SK-N-SH (cell line): Measurements from ENCODE around the gene WDR31. TPM values are rescaled to one million over a fixed set of nuclear protein-coding genes. Genes with fewer than 3 reads are reported as not detected.

Experiments used
- CTCF ChIA-PET: fragments of 300-600, 350-600 bp; formaldehyde crosslinking; extraction: SDS; loops from one replicate; lab custom pipeline; 2021; lab: Yijun Ruan, JAX
- POLR2A ChIA-PET: fragments of 350-600 bp; sonication (Branson Sonifier 250); formaldehyde crosslinking; extraction: SDS; loops from one replicate; lab custom pipeline; 2020; ENCODE audit warnings: antibody characterized with exemption, inconsistent platforms; lab: Yijun Ruan, JAX
- DNase-seq: peaks from one replicate; pipeline ENCODE4 v3.0.0; 2012
- H2AFZ ChIP-seq: fragments of 200-600 bp; sonication (generic); 2 replicates; pipeline ENCODE4 v1.8.1; 2016; ENCODE audit warnings: antibody characterized with exemption, mild to moderate bottlenecking, low read depth
- H3F3A ChIP-seq: fragments of 200-600 bp; sonication (generic); replicated peaks from 2 replicates; pipeline ENCODE3; 2016; ENCODE audit warnings: antibody characterized with exemption, mild to moderate bottlenecking; ENCODE audit not compliant: insufficient read depth
- H3K27ac ChIP-seq, 2 experiments: fragments of 200-500 bp in 1 of 2; fragments of 200-600 bp in 1 of 2; sonication (Bioruptor generic) in 1 of 2; sonication (generic), shearing (Covaris generic) in 1 of 2; 2 replicates each; pipeline versions ENCODE4 v1.5.1 to v1.6.1; 2014 to 2016; ENCODE audit warnings: low read depth in 2 of 2, inconsistent platforms in 1 of 2, low read length in 1 of 2, mild to moderate bottlenecking in 1 of 2, mixed read lengths in 1 of 2
- H3K27me3 ChIP-seq: fragments of 200-600 bp; sonication (generic), shearing (Covaris generic); 2 replicates; pipeline ENCODE4 v1.6.1; 2016; ENCODE audit warnings: mixed run types; ENCODE audit not compliant: insufficient read depth
- H3K36me3 ChIP-seq, 2 experiments: fragments of 200-500 bp in 1 of 2; fragments of 200-600 bp in 1 of 2; sonication (Bioruptor generic) in 1 of 2; sonication (generic) in 1 of 2; replicated peaks in 1 of 2; 2 replicates each; pipeline versions ENCODE3 to v1.5.1; 2014 to 2016; ENCODE audit warnings: low read length in 1 of 2, mild to moderate bottlenecking in 1 of 2; ENCODE audit not compliant: insufficient read depth in 2 of 2, control insufficient read depth in 1 of 2
- H3K4me1 ChIP-seq, 2 experiments: fragments of 200-500 bp in 1 of 2; fragments of 200-600 bp in 1 of 2; sonication (Bioruptor generic) in 1 of 2; sonication (generic), shearing (Covaris generic) in 1 of 2; 2 replicates each; pipeline versions ENCODE4 v1.5.1 to v1.6.1; 2014 to 2016; ENCODE audit warnings: low read depth in 1 of 2, low read length in 1 of 2, mixed run types in 1 of 2; ENCODE audit not compliant: insufficient read depth in 2 of 2, control insufficient read depth in 1 of 2
- H3K4me2 ChIP-seq: fragments of 200-600 bp; sonication (generic), shearing (Covaris generic); 2 replicates; pipeline ENCODE4 v1.6.1; 2017; ENCODE audit warnings: mixed run types
- H3K4me3 ChIP-seq, 2 experiments: fragments of 200-500 bp in 1 of 2; fragments of 200-600 bp in 1 of 2; sonication (Bioruptor generic) in 1 of 2; sonication (generic), shearing (Covaris generic) in 1 of 2; 2 replicates each; pipeline versions ENCODE4 v1.5.1 to v1.8.1; 2014 to 2016; ENCODE audit warnings: low read depth in 2 of 2, inconsistent platforms in 1 of 2, low read length in 1 of 2, mild to moderate bottlenecking in 1 of 2, mixed read lengths in 1 of 2, moderate library complexity in 1 of 2
- H3K79me2 ChIP-seq: fragments of 200-600 bp; sonication (generic); 2 replicates; pipeline ENCODE4 v1.8.1; 2017; ENCODE audit warnings: mild to moderate bottlenecking; ENCODE audit not compliant: insufficient read depth
- H3K9ac ChIP-seq: fragments of 200-600 bp; sonication (generic); 2 replicates; pipeline ENCODE4 v1.6.1; 2017; ENCODE audit warnings: mixed run types
- H3K9me2 ChIP-seq: fragments of 200-600 bp; sonication (generic); 2 replicates; pipeline ENCODE4 v1.6.1; 2017; ENCODE audit warnings: mixed run types
- H3K9me3 ChIP-seq: fragments of 200-600 bp; sonication (generic); 2 replicates; pipeline ENCODE4 v1.6.1; 2017; ENCODE audit warnings: mixed run types, mild to moderate bottlenecking, moderate library complexity
- H4K20me1 ChIP-seq: fragments of 200-600 bp; sonication (generic); 2 replicates; pipeline ENCODE4 v1.6.1; 2017; ENCODE audit warnings: mild to moderate bottlenecking, mixed run types; ENCODE audit not compliant: insufficient read depth
- EP300 ChIP-seq, 2 experiments: IDR thresholded peaks; 2 replicates each; pipeline versions ENCODE4 v1.4.0 to v1.6.1; 2012; ENCODE audit warnings: borderline replicate concordance in 1 of 2, low read depth in 1 of 2, low read length in 1 of 2
- EZH2phosphoT487 ChIP-seq: fragments of 200-600 bp; sonication (generic); IDR thresholded peaks from 2 replicates; pipeline ENCODE4 v1.6.1; 2017; ENCODE audit warnings: low read depth, mixed run types, mild to moderate bottlenecking, antibody characterized with exemption, moderate library complexity, borderline replicate concordance
- FOXJ3 ChIP-seq: sonication (generic); formaldehyde crosslinking; IDR thresholded peaks from 2 replicates; pipeline ENCODE4 v1.5.1; 2020; ENCODE audit warnings: mild to moderate bottlenecking, missing genetic modification reagents
- FOXM1 ChIP-seq: IDR thresholded peaks from 2 replicates; pipeline ENCODE4 v1.4.0; 2012; ENCODE audit warnings: low read depth, mild to moderate bottlenecking
- GATA2 ChIP-seq: sonication (generic); formaldehyde crosslinking; IDR thresholded peaks from 2 replicates; pipeline ENCODE4 v1.5.0; 2020; ENCODE audit warnings: mild to moderate bottlenecking, missing genetic modification reagents
- MXI1 ChIP-seq: IDR thresholded peaks from 2 replicates; pipeline ENCODE4 v1.6.1; 2012; ENCODE audit warnings: mild to moderate bottlenecking, low read depth, low read length, improper control_type of control experiment
- NFIC ChIP-seq: IDR thresholded peaks from 2 replicates; pipeline ENCODE4 v1.4.0; 2012; ENCODE audit warnings: borderline replicate concordance
- POLR2AphosphoS5 ChIP-seq: IDR thresholded peaks from 2 replicates; pipeline ENCODE4 v1.6.1; 2012; ENCODE audit warnings: low read depth, low read length
- RFX5 ChIP-seq: IDR thresholded peaks from 2 replicates; pipeline ENCODE4 v1.6.1; 2012; ENCODE audit warnings: mild to moderate bottlenecking, improper control_type of control experiment, low read length
- TAF1 ChIP-seq: IDR thresholded peaks from 2 replicates; pipeline ENCODE4 v1.6.1; 2012; ENCODE audit warnings: low read depth, mild to moderate bottlenecking, low read length, moderate library complexity, borderline replicate concordance
- TCF12 ChIP-seq: IDR thresholded peaks from 2 replicates; pipeline ENCODE4 v1.4.0; 2012
- TEAD4 ChIP-seq: IDR thresholded peaks from 2 replicates; pipeline ENCODE4 v1.4.0; 2012; ENCODE audit warnings: mild to moderate bottlenecking, borderline replicate concordance; ENCODE audit not compliant: insufficient read depth
- USF1 ChIP-seq: IDR thresholded peaks from 2 replicates; pipeline ENCODE4 v1.4.0; 2012; ENCODE audit warnings: low read depth, borderline replicate concordance
- WGBS: methylation state at CpG from one replicate; pipeline ENCODE4 v1.1.6; 2017; ENCODE audit warnings: low lambda C conversion rate; 5-methylcytosine and 5-hydroxymethylcytosine counted together
- polyA plus RNA-seq, 3 experiments: library from polyadenylated mRNA; depleted of rRNA; stranded (reverse); fragments of >200 nt; gene quantifications; 2 replicates each; pipeline ENCODE4 v1.2.3, GENCODE V29; 2012
- TF ChIP-seq, protein P1 (sequence below): fragments of 150-350 bp; IDR thresholded peaks from 2 replicates; pipeline ENCODE4 v1.6.1; 2017; ENCODE audit warnings: antibody characterized with exemption, low read length, low read depth, borderline replicate concordance
- TF ChIP-seq, protein P2 (sequence below): IDR thresholded peaks from 2 replicates; pipeline ENCODE4; 2012

Gene WDR31
- polyA plus RNA-seq, 1 of the 3 experiments (the other 2 are of a cell fraction), result 0.74 TPM

DNA sequence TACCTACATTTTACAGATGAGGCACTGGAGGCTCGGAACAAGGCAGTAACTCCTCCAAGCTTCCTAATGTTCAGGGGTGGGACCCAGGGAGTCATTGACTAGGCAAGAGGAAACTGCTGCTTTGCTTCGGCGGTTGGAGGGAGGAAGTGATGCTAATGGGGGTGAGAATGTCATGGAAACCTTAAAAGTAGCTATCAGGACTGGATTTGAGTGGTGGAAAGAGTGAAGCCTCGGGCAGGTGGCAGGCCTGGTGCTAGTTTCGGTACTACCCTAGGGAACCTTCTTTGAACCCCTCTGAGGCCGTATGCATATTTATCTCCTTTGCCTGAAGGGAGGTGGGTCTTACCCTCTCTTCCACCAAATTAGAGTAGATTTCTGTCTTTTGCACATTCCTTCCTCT is 10.9 kb upstream of the WDR31 start (continued):
- TF ChIP-seq MXI1 (no peak), EZH2phosphoT487 (no peak), TCF12 (no peak)

GRCh38 chr9:113350107-113350661 is 10.1 kb upstream of the WDR31 start:
- H3K79me2 ChIP-seq, result no peaks in the 10 kb centered on the region
- H3K36me3 ChIP-seq, result no peaks in the 10 kb centered on the region
- H3F3A ChIP-seq, result no peaks in the 10 kb centered on the region
- CTCF ChIA-PET, result interaction anchor here (1.1 to 2.1 kb wide), 5 partner anchors 12 to 76 kb away, joined by 3 to 6 read pairs (median 5); partner anchors contain the start of gene ALAD
- H4K20me1 ChIP-seq, result no peaks in the 10 kb centered on the region
- POLR2A ChIA-PET, result interaction anchor here (1.6 to 3.8 kb wide), 2 partner anchors 10 to 75 kb away, joined by 3 to 21 read pairs; partner anchors contain the start of genes CDC26, PRPF4 and WDR31
- H3K9me2 ChIP-seq, result no peaks in the 10 kb centered on the region
- TF ChIP-seq EP300 (IDR thresholded peaks at IDR 0.05; ENCODE audit: borderline replicate concordance in 1 of 2, low read depth in 1 of 2, low read length in 1 of 2) (no peak), TCF12 (no peak), GATA2 (CRISPR knock-in tag) (no peak), FOXM1 (no peak), MXI1 (no peak), TEAD4 (no peak), NFIC (no peak), POLR2AphosphoS5 (no peak), TAF1 (no peak), USF1 (no peak), FOXJ3 (no peak), RFX5 (no peak)
- TF ChIP-seq, protein P1, sequence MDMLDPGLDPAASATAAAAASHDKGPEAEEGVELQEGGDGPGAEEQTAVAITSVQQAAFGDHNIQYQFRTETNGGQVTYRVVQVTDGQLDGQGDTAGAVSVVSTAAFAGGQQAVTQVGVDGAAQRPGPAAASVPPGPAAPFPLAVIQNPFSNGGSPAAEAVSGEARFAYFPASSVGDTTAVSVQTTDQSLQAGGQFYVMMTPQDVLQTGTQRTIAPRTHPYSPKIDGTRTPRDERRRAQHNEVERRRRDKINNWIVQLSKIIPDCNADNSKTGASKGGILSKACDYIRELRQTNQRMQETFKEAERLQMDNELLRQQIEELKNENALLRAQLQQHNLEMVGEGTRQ, result no peak
- TF ChIP-seq, protein P2, sequence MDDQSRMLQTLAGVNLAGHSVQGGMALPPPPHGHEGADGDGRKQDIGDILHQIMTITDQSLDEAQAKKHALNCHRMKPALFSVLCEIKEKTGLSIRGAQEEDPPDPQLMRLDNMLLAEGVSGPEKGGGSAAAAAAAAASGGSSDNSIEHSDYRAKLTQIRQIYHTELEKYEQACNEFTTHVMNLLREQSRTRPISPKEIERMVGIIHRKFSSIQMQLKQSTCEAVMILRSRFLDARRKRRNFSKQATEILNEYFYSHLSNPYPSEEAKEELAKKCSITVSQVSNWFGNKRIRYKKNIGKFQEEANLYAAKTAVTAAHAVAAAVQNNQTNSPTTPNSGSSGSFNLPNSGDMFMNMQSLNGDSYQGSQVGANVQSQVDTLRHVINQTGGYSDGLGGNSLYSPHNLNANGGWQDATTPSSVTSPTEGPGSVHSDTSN, result no peak
- 45% methylated on average over 14 of the region's 14 CpGs for WGBS
- H3K4me2 ChIP-seq, result peak overlapping the region; percentile 55; the same call in 1 of the 2 replicates
- peaks cover 0 to 13% of the 10 kb centered on the region in 2 experiments; a peak in 1 of 4 replicates for H3K4me1 ChIP-seq
- no peak overlapping the region for H3K27ac ChIP-seq
- no peak overlapping the region for H3K9ac ChIP-seq
- no peak overlapping the region for H2AFZ ChIP-seq
- peak; percentile 40 for DNase-seq
- H3K27me3 ChIP-seq, result peaks cover 29% of the 10 kb centered on the region
- H3K9me3 ChIP-seq, result no peaks in the 10 kb centered on the region
- peak overlapping the region in 1 of 2 experiments; percentile 51; a peak in 2 of 4 replicates for H3K4me3 ChIP-seq
